Tibial nerve (tissue), 4 donors: ENCODE results near the gene CCDC88B. TPM values are rescaled to one million over a fixed set of nuclear protein-coding genes. Genes with fewer than 3 reads are reported as not detected.
A peak's percentile ranks its signal among the peaks of the same experiment; 100 is the strongest.
"Not testable (repeated sequence)": the region's sequence is repeated elsewhere in the genome, so short reads cannot be mapped to it uniquely, and the experiment has no call there.

Experiments used
- DNase-seq, 2 donors: peaks; one replicate each; pipeline ENCODE4 v3.0.0-alpha.2; 2019; ENCODE audit warnings: low spot score in 2 of 2
- H3K27ac ChIP-seq, 4 donors: fragments of 200-600 bp; sonication (generic) in 3 of 4; one replicate each; pipeline ENCODE4 v1.5.1; 2017 to 2019; ENCODE audit warnings: mild to moderate bottlenecking in 1 of 4
- H3K27me3 ChIP-seq, 2 donors: fragments of 200-600 bp; sonication (generic) in 1 of 2; one replicate each; pipeline versions ENCODE4 v1.5.1 to v1.6.0; 2017 to 2019
- H3K36me3 ChIP-seq, 3 donors: fragments of 200-600 bp; sonication (generic); one replicate each; pipeline ENCODE4 v1.5.1; 2018 to 2019
- H3K4me1 ChIP-seq, 4 donors: fragments of 200-600 bp; sonication (generic) in 3 of 4; one replicate each; pipeline ENCODE4 v1.5.1; 2017 to 2019
- H3K4me3 ChIP-seq, 4 donors: fragments of 200-600 bp; sonication (generic) in 3 of 4; one replicate each; pipeline ENCODE4 v1.5.1; 2017 to 2019; ENCODE audit warnings: mild to moderate bottlenecking in 1 of 4, moderate library complexity in 1 of 4
- H3K9me3 ChIP-seq, 4 donors: fragments of 200-600 bp; sonication (generic) in 3 of 4; one replicate each; pipeline ENCODE4 v1.5.1; 2017 to 2019
- EP300 ChIP-seq, 2 donors: sonication (generic); formaldehyde crosslinking; IDR thresholded peaks; one replicate each; pipeline ENCODE4 v1.6.1; 2017; ENCODE audit warnings: antibody characterized with exemption in 2 of 2, mild to moderate bottlenecking in 1 of 2
- POLR2A ChIP-seq, 2 donors: fragments of 450-650 bp; IDR thresholded peaks; one replicate each; pipeline ENCODE4 v1.6.1; 2017; ENCODE audit warnings: antibody characterized with exemption in 2 of 2, mild to moderate bottlenecking in 2 of 2, moderate library complexity in 2 of 2
- WGBS, 2 donors: methylation state at CpG; one replicate each; pipeline ENCODE4 v1.1.5; 2018; 5-methylcytosine and 5-hydroxymethylcytosine counted together
- total RNA-seq, 4 donors: library from RNA; depleted of rRNA; stranded (reverse); fragments of >200 nt; gene quantifications; one replicate each; pipeline ENCODE4 v1.1.0, GENCODE V29; 2016
- TF ChIP-seq, protein P1 (sequence below), 5 experiments: fragments of 200-600 bp in 3 of 5; fragments of 450-650 bp in 2 of 5; sonication (generic) in 3 of 5; IDR thresholded peaks; one replicate each; pipeline ENCODE4 v1.5.1; 2016 to 2019; ENCODE audit warnings: antibody characterized with exemption in 5 of 5, mild to moderate bottlenecking in 3 of 5, moderate library complexity in 2 of 5

The CCDC88B gene
- total RNA-seq, 4 donors from 2014 or later: 6.9 to 48.0 (median 14.4) TPM

DNA sequence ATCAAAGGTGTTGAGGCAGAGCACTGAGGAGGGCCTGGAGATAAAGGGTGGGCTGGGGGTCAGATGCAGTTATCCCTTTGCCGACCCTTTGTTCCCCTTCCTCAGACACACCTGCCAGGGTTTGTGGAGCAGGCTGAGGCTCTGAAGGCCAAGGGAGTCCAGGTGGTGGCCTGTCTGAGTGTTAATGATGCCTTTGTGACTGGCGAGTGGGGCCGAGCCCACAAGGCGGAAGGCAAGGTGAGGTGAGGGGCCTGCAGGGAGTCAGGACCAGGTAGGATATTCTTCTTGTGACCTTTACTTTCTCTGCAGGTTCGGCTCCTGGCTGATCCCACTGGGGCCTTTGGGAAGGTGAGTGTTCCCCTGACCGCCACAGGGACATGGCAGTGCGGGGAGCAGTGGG lies 19.4 kb upstream of the CCDC88B start:
- 93% methylated on average over 7 of the region's 7 CpGs for WGBS, 2 donors
- Histone ChIP-seq H3K27me3 (no peaks in the 10 kb centered on the region), H3K9me3 (no peaks in the 10 kb centered on the region), H3K4me3 (no peak overlapping the region), H3K27ac (peak overlapping the region in 1 of 4 donors; percentile 40), H3K4me1 (peaks cover 0 to 33% (median 13%) of the 10 kb centered on the region in 4 donors), H3K36me3 (peaks cover 0 to 51% (median 15%) of the 10 kb centered on the region in 3 donors)
- no peak for TF ChIP-seq EP300 (IDR thresholded peaks at IDR 0.05)
- no peak for TF ChIP-seq POLR2A (IDR thresholded peaks at IDR 0.05)
- TF ChIP-seq, protein P1, sequence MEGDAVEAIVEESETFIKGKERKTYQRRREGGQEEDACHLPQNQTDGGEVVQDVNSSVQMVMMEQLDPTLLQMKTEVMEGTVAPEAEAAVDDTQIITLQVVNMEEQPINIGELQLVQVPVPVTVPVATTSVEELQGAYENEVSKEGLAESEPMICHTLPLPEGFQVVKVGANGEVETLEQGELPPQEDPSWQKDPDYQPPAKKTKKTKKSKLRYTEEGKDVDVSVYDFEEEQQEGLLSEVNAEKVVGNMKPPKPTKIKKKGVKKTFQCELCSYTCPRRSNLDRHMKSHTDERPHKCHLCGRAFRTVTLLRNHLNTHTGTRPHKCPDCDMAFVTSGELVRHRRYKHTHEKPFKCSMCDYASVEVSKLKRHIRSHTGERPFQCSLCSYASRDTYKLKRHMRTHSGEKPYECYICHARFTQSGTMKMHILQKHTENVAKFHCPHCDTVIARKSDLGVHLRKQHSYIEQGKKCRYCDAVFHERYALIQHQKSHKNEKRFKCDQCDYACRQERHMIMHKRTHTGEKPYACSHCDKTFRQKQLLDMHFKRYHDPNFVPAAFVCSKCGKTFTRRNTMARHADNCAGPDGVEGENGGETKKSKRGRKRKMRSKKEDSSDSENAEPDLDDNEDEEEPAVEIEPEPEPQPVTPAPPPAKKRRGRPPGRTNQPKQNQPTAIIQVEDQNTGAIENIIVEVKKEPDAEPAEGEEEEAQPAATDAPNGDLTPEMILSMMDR (IDR thresholded peaks at IDR 0.05): no peak
- no peak for DNase-seq

DNA sequence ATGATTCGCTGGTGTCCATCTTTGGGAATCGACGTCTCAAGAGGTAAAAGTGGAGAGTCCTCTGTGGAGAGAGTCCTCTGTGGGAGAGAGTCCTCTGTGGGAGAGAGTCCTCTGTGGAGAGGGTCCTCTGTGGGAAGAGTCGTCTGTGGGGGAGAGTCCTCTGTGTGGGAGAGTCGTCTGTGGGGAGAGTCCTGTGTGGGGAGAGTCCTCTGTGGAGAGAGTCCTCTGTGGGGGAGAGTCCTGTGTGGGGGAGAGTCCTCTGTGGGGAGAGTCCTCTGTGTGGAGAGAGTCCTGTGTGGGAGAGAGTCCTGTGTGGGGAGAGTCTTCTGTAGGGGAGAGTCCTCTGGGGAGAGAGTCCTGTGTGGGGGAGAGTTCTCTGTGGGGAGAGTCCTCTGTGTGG lies 19.0 kb upstream of the CCDC88B start:
- TF ChIP-seq POLR2A (IDR thresholded peaks at IDR 0.05): no peak
- TF ChIP-seq, protein P1 (IDR thresholded peaks at IDR 0.05): no peak
- no peak for TF ChIP-seq EP300 (IDR thresholded peaks at IDR 0.05)
- Histone ChIP-seq H3K9me3 (no peaks in the 10 kb centered on the region), H3K27me3 (no peaks in the 10 kb centered on the region), H3K27ac (peak overlapping the region in 1 of 4 donors; percentile 40), H3K4me1 (peaks cover 0 to 28% (median 12%) of the 10 kb centered on the region in 4 donors), H3K36me3 (peaks cover 0 to 46% (median 11%) of the 10 kb centered on the region in 3 donors), H3K4me3 (no peak overlapping the region)
- WGBS, 2 donors: 80 to 83% methylated on average over 5 of the region's 5 CpGs
- DNase-seq: no peak

DNA sequence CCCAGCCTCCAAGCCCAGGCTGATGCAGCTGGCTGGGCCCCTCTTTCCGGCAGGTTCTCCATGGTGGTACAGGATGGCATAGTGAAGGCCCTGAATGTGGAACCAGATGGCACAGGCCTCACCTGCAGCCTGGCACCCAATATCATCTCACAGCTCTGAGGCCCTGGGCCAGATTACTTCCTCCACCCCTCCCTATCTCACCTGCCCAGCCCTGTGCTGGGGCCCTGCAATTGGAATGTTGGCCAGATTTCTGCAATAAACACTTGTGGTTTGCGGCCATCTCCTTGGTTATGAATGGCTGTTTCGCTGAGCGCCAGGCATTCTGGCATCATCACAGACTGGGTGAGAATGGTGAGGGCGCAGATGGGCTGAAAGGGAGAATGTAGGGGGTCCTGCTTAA lies 18.5 kb upstream of the CCDC88B start:
- Histone ChIP-seq H3K4me3 (no peak overlapping the region), H3K36me3 (peaks cover 0 to 41% (median 11%) of the 10 kb centered on the region in 3 donors), H3K27ac (peak overlapping the region in 1 of 4 donors; percentile 40), H3K27me3 (no peaks in the 10 kb centered on the region), H3K9me3 (no peaks in the 10 kb centered on the region), H3K4me1 (peaks cover 0 to 23% (median 10%) of the 10 kb centered on the region in 4 donors)
- TF ChIP-seq EP300 (IDR thresholded peaks at IDR 0.05): no peak
- TF ChIP-seq, protein P1 (IDR thresholded peaks at IDR 0.05): no peak
- DNase-seq: no peak
- 82 to 89% methylated on average over 5 of the region's 5 CpGs for WGBS, 2 donors

DNA sequence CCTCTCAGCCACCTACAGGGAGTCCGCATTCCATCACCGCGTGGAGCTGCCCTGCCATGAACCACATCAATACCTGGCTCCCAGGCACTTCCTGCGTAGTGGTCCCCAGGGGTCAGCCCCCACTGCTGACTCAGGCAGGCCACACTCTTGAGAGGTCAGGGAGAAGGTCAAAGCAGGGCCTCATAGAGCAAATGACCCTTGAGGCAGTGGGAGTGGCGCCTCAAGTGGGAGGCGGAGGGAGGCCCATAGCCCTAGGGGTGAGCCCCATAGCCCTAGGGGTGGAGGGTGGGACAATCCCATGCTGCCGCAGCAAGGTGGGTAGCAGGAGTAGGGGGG lies 17.1 kb upstream of the CCDC88B start:
- TF ChIP-seq, protein P1 (IDR thresholded peaks at IDR 0.05): no peak
- Histone ChIP-seq H3K9me3 (peaks cover 0 to 5% (median 0%) of the 10 kb centered on the region in 4 donors), H3K4me3 (no peak overlapping the region), H3K4me1 (peaks cover 0 to 18% (median 7%) of the 10 kb centered on the region in 4 donors), H3K36me3 (peaks cover 0 to 41% (median 11%) of the 10 kb centered on the region in 3 donors), H3K27ac (no peak overlapping the region), H3K27me3 (no peaks in the 10 kb centered on the region)
- WGBS, 2 donors: 45 to 69% methylated on average over 2 to 7 of the region's 7 CpGs
- no peak for DNase-seq

DNA sequence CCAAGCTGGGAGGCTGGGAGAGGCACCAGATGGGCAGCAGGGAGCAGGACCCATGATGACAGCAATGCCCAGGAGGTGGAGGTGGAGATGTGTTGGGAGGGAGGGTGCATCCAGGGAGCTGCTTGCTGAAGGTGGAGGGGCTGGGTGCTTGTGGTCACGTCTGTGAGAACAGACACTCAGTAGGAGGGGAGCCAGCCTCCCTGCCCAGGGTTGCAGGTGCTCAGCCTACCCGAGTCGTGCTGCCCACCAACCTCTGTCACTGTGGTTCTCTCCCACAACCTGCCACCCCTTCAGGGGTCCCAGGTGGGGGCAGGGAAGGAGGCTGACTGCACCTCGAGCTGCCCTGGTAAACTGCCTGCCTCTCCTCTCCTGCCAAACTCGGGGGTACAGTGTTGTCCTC lies 16.6 kb upstream of the CCDC88B start:
- no peak for DNase-seq
- H3K4me3 ChIP-seq: no peak overlapping the region
- TF ChIP-seq POLR2A (IDR thresholded peaks at IDR 0.05) (no peak), EP300 (IDR thresholded peaks at IDR 0.05) (no peak)
- TF ChIP-seq, protein P1 (IDR thresholded peaks at IDR 0.05): no peak
- H3K36me3 ChIP-seq: peaks cover 0 to 41% (median 11%) of the 10 kb centered on the region in 3 donors
- no peaks in the 10 kb centered on the region for H3K27me3 ChIP-seq
- WGBS, 2 donors: 34 to 57% methylated on average over 5 of the region's 5 CpGs
- peaks cover 0 to 5% (median 0%) of the 10 kb centered on the region in 4 donors for H3K9me3 ChIP-seq
- no peak overlapping the region for H3K27ac ChIP-seq
- peaks cover 0 to 18% (median 7%) of the 10 kb centered on the region in 4 donors for H3K4me1 ChIP-seq

DNA sequence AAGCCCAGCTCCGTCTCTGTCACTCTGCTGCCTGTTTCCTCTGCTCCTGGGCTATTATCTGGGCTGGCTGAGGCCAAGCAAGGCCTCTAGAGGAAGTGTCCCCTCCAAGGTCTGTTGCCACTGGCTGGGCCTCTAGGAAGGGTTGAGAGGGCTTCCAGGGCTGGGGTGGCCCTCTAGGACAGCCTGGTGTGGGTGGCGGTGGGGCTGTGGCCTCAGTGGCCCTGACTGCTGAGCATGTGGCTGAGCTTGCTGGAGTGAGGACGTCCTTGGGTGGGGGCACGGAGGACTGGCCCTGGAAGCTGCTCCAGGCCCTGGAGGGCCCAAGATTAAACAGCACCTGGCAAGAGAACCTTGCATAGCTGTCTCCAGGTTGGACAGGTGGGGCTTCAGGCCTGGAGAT lies 16.0 kb upstream of the CCDC88B start:
- not testable (repeated sequence) for H3K4me3 ChIP-seq, H3K9me3 ChIP-seq, DNase-seq, H3K27me3 ChIP-seq, H3K27ac ChIP-seq
- Histone ChIP-seq H3K36me3 (peaks cover 0 to 41% (median 11%) of the 10 kb centered on the region in 3 donors), H3K4me1 (peaks cover 0 to 16% (median 5%) of the 10 kb centered on the region in 4 donors)
- WGBS, 2 donors: 72 to 78% methylated on average over 4 of the region's 4 CpGs
